Hepatocyte (in vitro differentiated cells): ENCODE results near the gene CHST1.
A peak's percentile ranks its signal among the peaks of the same experiment; 100 is the strongest.

ENCODE experiments used
- CTCF ChIP-seq: fragments of 200-600 bp; sonication (generic); IDR thresholded peaks from 2 replicates; pipeline ENCODE4 v1.5.1; 2016; ENCODE audit warnings: antibody characterized with exemption, mild to moderate bottlenecking; ENCODE audit not compliant: poor library complexity
- EZH2 ChIP-seq: fragments of 200-600 bp; sonication (generic); IDR thresholded peaks from 2 replicates; pipeline ENCODE4 v1.6.1; 2016; ENCODE audit warnings: antibody characterized with exemption, mild to moderate bottlenecking, borderline replicate concordance
- EZH2phosphoT487 ChIP-seq: fragments of 200-600 bp; sonication (generic); IDR thresholded peaks from one replicate; pipeline ENCODE4 v1.6.1; 2018; ENCODE audit warnings: antibody characterized with exemption, mild to moderate bottlenecking, low read depth, moderate library complexity; ENCODE audit not compliant: unreplicated experiment, severe bottlenecking

GRCh38 chr11:45665206-45665932, at the start of gene CHST1:
- no peak for TF ChIP-seq CTCF
- peak; percentile 57 for TF ChIP-seq EZH2
- no peak for TF ChIP-seq EZH2phosphoT487
